Hematopoietic multipotent progenitor cell treated with erythropoietin and hydrocortisone succinate and interleukin-3 and kit ligand, for 17 days (in vitro differentiated cells): Measurements from ENCODE around the gene FDCSP.
"Not testable (repeated sequence)": the region's sequence is repeated elsewhere in the genome, so short reads cannot be mapped to it uniquely, and the experiment has no call there.

ENCODE experiments used
- DNase-seq: peaks from one replicate; pipeline ENCODE4 v3.0.0-alpha.2; 2015; ENCODE audit warnings: low spot score

FDCSP gene

GRCh38 chr4:70225824-70226223, at the start of gene FDCSP:
FDCSP (plus strand) TSS chr4:70226124; CDS start chr4:70231195, 5,071 bp downstream.
- DNase-seq: no peak

GRCh38 chr4:70177090-70177489, 48.8 kb upstream of the FDCSP start:
- DNase-seq: no peak

GRCh38 chr4:70178075-70178660, 47.8 kb upstream of the FDCSP start:
- DNase-seq: no peak

- no peak for DNase-seq
These were observed 46.1 kb upstream of the FDCSP start for GRCh38 chr4:70179811-70180210.

GRCh38 chr4:70181864-70182263, 44.1 kb upstream of the FDCSP start:
- DNase-seq: no peak

- DNase-seq: no peak
These were observed 43.3 kb upstream of the FDCSP start for GRCh38 chr4:70182517-70183167.

- peak; percentile 15 for DNase-seq
These were observed 42.6 kb upstream of the FDCSP start for GRCh38 chr4:70183168-70183939.

GRCh38 chr4:70183940-70184246, 42.0 kb upstream of the FDCSP start:
- DNase-seq: no peak

- DNase-seq: no peak
These were observed 38.7 kb upstream of the FDCSP start for GRCh38 chr4:70187216-70187615.

GRCh38 chr4:70190579-70190978, 35.3 kb upstream of the FDCSP start:
- no peak for DNase-seq

GRCh38 chr4:70191647-70192046, 34.3 kb upstream of the FDCSP start:
- DNase-seq: no peak

GRCh38 chr4:70192895-70193294, 33.0 kb upstream of the FDCSP start:
- no peak for DNase-seq

- DNase-seq: no peak
These were observed 30.5 kb upstream of the FDCSP start, which contains the start of gene ODAM for GRCh38 chr4:70195425-70195824. ODAM (plus strand) TSS chr4:70195725; CDS start chr4:70196544, 819 bp downstream.

GRCh38 chr4:70196857-70197256, 29.1 kb upstream of the FDCSP start:
- DNase-seq: no peak

GRCh38 chr4:70197842-70198241, 28.1 kb upstream of the FDCSP start:
- no peak for DNase-seq

- DNase-seq: no peak
These were observed 22.3 kb upstream of the FDCSP start for GRCh38 chr4:70203601-70204000.

GRCh38 chr4:70212752-70213151, 13.2 kb upstream of the FDCSP start:
- not testable (repeated sequence) for DNase-seq

GRCh38 chr4:70216109-70216508, 9.8 kb upstream of the FDCSP start:
- not testable (repeated sequence) for DNase-seq

- not testable (repeated sequence) for DNase-seq
These were observed 9.4 kb upstream of the FDCSP start for GRCh38 chr4:70216550-70216949.

GRCh38 chr4:70221389-70221788, 4.5 kb upstream of the FDCSP start:
- DNase-seq: not testable (repeated sequence)

GRCh38 chr4:70221818-70222217, 4.1 kb upstream of the FDCSP start:
- DNase-seq: not testable (repeated sequence)

- DNase-seq: no peak
These were observed 10.2 kb downstream of the FDCSP start for GRCh38 chr4:70236125-70236524.
